NCI-H1436 treated with DMSO at 0.1 percent for 48 hours (cell line): ENCODE measurements around the gene GMPPB.
"Not testable (repeated sequence)": the region's sequence is repeated elsewhere in the genome, so short reads cannot be mapped to it uniquely, and the experiment has no call there.

ENCODE experiments used
- DNase-seq: peaks from one replicate; lab custom pipeline; 2025; lab: John Stamatoyannopoulos, UW

GMPPB gene

GRCh38 chr3:49689046-49689907, 34.5 kb downstream of the GMPPB start, which contains the start of the genes MST1 and RNF123:
TSS of gene MST1 (minus strand) at chr3:49689474. CDS start at chr3:49688691, 783 bp downstream.
TSS of gene RNF123 (plus strand) at chr3:49689557. CDS start at chr3:49691166, 1,609 bp downstream.
- no peak for DNase-seq

GRCh38 chr3:49688338-49689045, 35.3 kb downstream of the GMPPB start:
- not testable (repeated sequence) for DNase-seq

- not testable (repeated sequence) for DNase-seq
These were observed 36.3 kb downstream of the GMPPB start for GRCh38 chr3:49687424-49687795.

GRCh38 chr3:49686769-49687423, 36.9 kb downstream of the GMPPB start:
- not testable (repeated sequence) for DNase-seq

GRCh38 chr3:49686346-49686745, 37.4 kb downstream of the GMPPB start:
- not testable (repeated sequence) for DNase-seq

- not testable (repeated sequence) for DNase-seq
These were observed 37.9 kb downstream of the GMPPB start for GRCh38 chr3:49685846-49686245.

GRCh38 chr3:49685103-49685502, 38.6 kb downstream of the GMPPB start:
- DNase-seq, result not testable (repeated sequence)

- DNase-seq, result not testable (repeated sequence)
These were observed 39.3 kb downstream of the GMPPB start for GRCh38 chr3:49684453-49684852.

GRCh38 chr3:49683162-49683561, 40.6 kb downstream of the GMPPB start:
- no peak for DNase-seq

GRCh38 chr3:49681543-49681942, 42.2 kb downstream of the GMPPB start:
- no peak for DNase-seq

GRCh38 chr3:49681232-49681522, 42.6 kb downstream of the GMPPB start:
- DNase-seq, result no peak

GRCh38 chr3:49680493-49681231, 43.1 kb downstream of the GMPPB start:
- no peak for DNase-seq

- DNase-seq, result no peak
These were observed 47.8 kb downstream of the GMPPB start for GRCh38 chr3:49675912-49676311.

GRCh38 chr3:49674497-49674983, 49.2 kb downstream of the GMPPB start:
- DNase-seq, result no peak

- DNase-seq, result no peak
These were observed 49.8 kb downstream of the GMPPB start, which contains the start of gene APEH for GRCh38 chr3:49673715-49674496. TSS of gene APEH (plus strand) at chr3:49674351. CDS start at chr3:49674402, 51 bp downstream.

GRCh38 chr3:49673121-49673714, 50.5 kb downstream of the GMPPB start:
- no peak for DNase-seq

- DNase-seq, result no peak
These were observed 52.2 kb downstream of the GMPPB start for GRCh38 chr3:49671291-49672288.

GRCh38 chr3:49670940-49671290, 52.8 kb downstream of the GMPPB start:
- no peak for DNase-seq
